COLO829 (cell line): Measurements from ENCODE around the gene MLLT10.
"Not testable (repeated sequence)": the region's sequence is repeated elsewhere in the genome, so short reads cannot be mapped to it uniquely, and the experiment has no call there.

Experiments used
- DNase-seq: peaks from one replicate; pipeline ENCODE4 v3.0.0; 2012; ENCODE audit warnings: low spot score

Gene MLLT10

DNA sequence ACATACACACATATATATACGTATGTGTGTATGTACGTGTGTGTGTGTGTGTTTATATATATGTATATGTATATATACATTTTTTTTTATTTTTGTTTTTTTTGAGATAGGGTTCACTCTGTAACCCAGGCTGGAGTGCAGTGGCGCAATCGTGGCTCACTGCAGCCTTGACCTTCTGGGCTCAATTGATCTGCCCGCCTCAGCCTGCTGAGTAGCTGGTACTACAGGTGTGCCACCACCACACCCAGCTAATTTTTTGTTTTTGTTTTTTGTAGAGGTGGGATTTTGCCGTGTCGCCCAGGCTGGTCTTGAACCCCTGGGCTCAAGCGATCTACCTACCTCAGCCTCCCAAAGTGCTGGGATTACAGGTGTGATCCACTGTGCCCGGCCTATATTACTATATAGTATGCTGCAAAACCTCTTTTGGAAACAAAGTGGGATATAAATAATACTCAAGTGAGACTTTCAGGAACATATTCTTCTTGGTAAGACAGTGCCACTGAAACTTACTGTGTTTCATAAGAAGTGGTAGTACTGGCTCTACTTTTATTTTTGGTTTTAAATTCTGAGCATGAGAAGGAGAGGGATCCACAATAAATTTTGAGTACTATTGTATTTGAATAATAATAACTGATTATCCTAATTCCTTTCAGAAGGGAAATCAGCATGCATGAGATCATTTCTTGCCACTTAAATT is 51.0 kb downstream of the MLLT10 start:
- no peak for DNase-seq

DNA sequence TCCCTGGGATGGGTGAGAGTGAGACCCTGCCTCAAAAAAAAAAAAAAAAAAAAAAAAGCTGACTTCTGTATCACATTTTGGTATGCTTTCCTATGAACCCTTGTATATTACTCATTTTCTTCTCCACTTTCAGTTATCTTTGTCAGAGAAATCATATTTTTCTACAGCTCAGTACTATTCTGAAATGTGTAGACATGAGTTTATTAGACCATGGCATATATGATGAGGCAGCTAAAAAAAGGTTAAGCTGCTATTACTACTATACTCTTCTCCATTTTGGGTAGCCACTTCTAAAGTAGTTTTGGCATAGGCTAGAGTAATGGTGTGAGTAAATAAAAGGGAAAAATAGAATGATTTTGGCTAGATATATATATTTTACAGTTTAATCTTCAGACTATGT is 53.4 kb downstream of the MLLT10 start:
- no peak for DNase-seq

- not testable (repeated sequence) for DNase-seq
Measured at GRCh38 chr10:21588159-21588558, 54.1 kb downstream of the MLLT10 start.

- DNase-seq: no peak
Measured at GRCh38 chr10:21593986-21594385, 60.0 kb downstream of the MLLT10 start.

- DNase-seq: no peak
Measured at GRCh38 chr10:21599582-21599981, 65.5 kb downstream of the MLLT10 start.

GRCh38 chr10:21600804-21601433 is 66.9 kb downstream of the MLLT10 start:
- DNase-seq: no peak

DNA sequence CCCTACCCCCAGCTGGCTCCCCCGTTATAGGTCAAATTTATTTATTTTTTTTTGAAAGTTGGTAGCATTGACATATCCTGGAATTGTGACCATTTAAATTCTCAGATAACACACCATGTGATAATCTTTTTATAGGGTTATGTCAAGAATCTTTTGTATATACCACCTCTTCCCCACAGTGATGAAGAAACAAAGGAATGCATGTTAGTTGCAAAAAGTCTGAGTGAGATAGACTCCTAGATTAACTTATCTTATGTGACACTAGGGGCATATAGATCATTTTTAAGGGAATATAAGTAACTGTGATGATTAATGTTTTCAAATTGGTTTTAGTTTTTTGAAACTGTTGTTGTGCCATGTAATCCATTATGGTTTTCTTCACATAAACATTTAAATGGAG is 68.3 kb downstream of the MLLT10 start:
- no peak for DNase-seq

DNA sequence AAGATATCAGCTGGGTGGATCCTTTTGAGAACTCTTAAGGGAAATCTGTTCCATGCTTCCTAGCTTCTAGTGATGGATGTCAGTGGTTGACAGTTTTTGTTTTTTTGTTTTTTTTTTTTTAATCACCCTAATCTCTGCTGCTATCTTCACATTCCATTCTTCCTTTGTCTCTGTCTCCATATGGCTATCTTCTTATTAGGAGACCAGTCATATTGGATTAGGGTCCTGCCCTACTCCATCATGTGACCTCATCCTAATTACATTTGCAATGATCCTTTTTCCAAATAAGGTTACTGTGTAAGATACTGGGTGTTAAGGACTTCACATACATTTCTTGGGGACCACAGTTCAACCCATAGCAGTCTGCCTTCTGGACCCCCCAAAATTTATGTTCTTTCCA is 69.7 kb downstream of the MLLT10 start:
- DNase-seq: no peak

- no peak for DNase-seq
Measured at GRCh38 chr10:21604651-21605050, 70.6 kb downstream of the MLLT10 start.

DNA sequence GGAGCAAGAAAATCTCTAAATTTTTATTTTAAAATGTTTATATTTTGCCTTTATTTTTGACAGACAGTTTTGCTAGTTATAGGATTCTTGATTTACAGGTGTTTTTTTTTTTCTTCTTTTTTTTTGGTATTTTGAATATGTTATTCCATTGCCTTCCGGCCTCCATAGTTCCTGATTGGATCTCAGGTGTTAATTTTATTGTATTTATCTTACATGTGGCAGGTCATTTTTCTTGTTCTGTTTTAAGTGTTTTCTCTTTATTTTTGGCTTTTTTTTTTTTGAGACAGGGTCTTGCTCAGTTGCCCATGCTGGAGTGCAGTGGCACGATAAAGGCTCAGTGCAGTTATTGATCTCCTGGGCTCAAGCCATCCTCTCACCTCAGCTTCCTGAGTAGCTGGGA is 73.9 kb downstream of the MLLT10 start:
- DNase-seq: no peak

GRCh38 chr10:21614000-21614399 is 80.0 kb downstream of the MLLT10 start:
- DNase-seq: no peak

DNA sequence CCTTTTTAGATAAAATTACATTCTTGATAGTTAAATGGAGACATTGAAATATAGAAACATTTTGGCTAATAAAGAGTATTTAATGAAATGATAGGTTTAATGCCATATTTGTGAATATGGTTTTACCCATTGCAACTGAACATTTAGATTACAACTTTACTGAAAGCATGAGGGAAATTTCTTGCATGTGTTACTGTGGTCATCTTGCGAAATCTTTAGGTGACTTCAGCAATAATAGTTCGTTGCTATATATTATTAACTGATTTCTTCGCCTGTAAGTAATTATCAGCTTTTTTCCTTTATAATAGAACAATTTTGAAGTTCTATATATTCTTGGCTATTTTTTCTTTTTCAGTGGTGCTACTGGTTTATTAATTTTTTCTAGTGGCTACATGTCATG is 83.2 kb downstream of the MLLT10 start:
- DNase-seq: no peak

GRCh38 chr10:21623291-21623690 is 89.3 kb downstream of the MLLT10 start:
- DNase-seq: no peak

DNA sequence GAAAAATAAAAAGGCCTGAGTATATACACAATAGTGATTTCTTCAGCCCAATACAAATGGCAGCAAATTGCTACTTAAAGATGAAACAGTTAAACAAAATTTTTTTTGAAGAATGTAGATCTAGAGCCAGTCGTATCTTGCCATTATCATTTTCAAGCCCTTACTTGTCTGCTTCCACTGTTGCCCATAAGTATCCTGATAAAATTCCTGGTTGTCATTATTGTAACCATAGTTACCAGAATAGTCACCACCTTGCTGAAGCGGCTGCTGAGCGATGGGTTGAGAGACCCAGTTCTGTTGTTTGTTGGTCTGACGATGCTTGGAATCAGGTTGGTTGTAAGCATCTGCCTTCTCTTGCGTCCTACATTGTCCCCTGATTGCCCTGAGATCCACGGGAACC is 90.4 kb downstream of the MLLT10 start:
- not testable (repeated sequence) for DNase-seq

DNA sequence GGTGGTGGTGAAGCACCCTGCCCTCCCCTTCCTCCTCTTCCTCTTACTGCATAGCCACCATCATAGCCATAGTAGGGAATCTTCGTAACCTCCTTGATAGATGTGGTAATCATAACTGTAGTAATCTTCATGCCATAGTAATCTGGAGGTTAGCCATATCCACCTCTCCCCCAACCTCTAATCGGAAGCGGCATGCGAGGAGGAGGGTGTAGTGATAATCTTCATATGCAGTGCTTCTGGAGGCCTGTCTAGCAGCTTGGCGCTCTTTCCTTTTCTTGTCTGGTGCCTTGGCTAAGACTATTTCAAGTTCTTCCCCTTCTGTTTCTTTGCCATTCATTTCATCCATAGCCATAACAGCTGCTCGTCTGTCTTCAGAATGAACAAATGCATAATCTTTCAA is 90.9 kb downstream of the MLLT10 start:
- DNase-seq: no peak

DNA sequence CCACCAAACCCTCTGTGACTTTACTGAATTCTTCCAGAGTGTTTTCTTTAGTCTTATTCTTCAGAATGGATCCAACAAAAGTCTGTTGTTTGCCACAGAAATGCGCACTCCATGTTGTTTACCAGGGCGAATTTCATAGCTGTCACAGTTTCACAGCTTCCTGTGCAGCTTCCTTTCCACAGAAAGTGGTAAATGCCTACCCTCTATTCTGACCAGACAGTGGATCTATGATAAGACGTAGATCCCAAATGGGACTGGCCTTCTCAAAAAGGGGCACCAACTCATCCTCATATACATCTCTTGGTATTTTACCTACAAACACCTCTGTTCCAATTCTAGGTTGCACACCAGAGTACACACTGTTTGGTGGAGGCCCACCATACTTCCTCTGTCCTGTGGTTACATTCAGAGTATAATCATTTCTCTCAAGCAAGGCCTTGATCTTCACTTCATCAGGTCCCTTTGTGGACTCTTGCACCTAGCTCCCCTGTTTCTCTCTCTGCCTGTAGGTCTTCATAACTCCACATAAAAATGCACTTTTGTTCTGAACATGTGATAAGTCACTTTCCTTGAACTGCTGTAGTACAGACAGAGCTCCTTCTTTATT is 91.7 kb downstream of the MLLT10 start:
- DNase-seq: no peak

DNA sequence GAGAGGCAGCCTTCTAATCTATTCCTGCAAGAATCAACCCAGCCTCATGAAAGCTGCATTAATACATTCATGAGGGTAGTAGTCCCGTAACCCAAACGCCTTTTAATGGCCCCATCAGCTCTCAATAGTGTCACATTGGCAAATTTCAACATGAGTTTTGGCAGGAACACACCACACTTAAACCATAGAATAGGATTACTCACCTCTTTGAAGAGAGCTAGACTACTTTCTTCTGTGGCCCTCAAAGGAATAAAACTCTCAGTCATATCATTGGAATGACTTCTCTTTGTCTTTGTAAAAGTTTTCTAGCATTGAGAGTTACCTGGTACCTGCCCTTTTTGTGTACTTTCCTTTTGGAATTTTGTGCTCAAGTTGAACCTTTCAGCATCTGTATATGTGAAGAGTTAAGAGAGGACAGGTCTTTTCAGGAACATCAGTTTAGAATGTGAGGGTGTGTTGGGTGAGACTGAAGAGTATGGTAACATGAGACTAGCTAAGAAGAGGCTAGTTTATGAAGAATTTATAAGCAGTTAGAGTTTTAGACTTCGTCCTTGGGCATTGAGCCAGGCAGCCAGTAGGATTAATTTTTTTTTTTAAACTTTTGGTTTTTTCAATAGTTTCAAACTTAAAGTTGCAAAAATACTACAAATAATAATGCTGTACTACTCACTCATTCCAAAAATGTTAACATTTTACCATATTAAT is 92.6 kb downstream of the MLLT10 start:
- no peak for DNase-seq

DNA sequence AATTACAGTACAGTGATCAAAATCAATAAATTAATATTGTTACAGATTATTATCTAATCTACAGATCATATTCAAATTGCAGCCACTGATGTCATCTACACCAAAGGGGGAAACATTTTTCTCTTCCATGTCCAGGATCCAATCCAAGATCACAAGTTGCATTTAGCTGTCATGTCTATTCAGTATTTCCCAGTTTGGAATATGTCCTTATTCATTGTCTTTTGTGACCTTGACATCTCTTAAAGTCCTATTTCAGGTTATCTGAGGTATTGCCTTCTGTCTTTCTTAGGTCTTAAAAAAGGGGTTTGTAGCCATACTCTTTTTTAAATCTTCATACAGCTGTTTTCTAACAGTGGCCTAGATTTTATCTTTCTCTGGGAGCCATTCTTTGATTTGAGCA is 93.3 kb downstream of the MLLT10 start:
- no peak for DNase-seq

- DNase-seq: no peak
Measured at GRCh38 chr10:21628023-21628422, 94.0 kb downstream of the MLLT10 start.

- DNase-seq: not testable (repeated sequence)
Measured at GRCh38 chr10:21628645-21629044, 94.6 kb downstream of the MLLT10 start.

DNA sequence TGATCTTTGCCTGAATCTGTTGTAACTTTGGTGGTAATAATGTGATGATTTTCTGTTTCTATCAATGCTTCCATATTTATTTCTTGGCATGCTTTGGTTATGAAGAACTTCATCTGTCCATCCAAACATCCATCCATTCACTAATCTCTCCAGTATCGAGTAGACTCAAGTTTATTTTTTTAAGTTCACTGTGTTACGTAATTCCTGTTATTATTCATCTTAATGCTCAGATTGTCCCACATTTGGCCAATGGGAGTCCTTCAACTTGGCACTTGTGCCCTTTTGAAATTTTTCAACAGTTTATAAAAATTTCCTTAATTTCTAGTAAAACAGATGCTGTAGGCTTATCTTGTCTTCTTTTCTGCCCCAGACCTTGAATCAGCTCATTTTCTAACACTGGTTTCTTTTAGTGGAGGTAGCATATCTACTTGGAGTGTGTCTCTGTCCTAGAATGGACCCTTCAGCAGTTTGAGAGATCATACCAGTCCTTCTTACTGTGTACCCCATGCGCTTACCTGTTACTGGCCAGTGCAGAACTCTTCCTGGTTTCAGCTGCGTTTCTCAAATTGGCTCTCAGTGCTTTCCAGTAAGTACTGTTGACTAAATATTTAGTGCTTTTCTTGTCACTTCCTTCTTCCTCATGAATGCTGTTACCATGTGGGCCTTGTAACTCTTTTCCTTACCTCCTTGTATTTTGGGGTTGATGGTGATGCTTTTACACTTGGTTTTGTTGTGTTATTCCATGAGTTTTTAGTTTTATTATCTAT is 100.8 kb downstream of the MLLT10 start:
- no peak for DNase-seq

GRCh38 chr10:21637795-21638194 is 103.8 kb downstream of the MLLT10 start:
- no peak for DNase-seq
